Suppressor macrophage (primary cell): ENCODE measurements around the gene SKI.
A peak's percentile ranks its signal among the peaks of the same experiment; 100 is the strongest.
"Not testable (repeated sequence)": the region's sequence is repeated elsewhere in the genome, so short reads cannot be mapped to it uniquely, and the experiment has no call there.

Source experiments
- DNase-seq, 4 experiments: peaks; one replicate each; pipeline ENCODE4 v3.0.0-alpha.2; 2020 to 2022

The SKI gene

GRCh38 chr1:2278591-2279209 lies 50.6 kb downstream of the SKI start:
- no peak for DNase-seq

GRCh38 chr1:2279210-2279639 lies 51.1 kb downstream of the SKI start:
- DNase-seq: no peak

- DNase-seq: no peak
Measured at GRCh38 chr1:2279817-2280216, 51.7 kb downstream of the SKI start.

- no peak for DNase-seq
Measured at GRCh38 chr1:2282556-2283270, 54.6 kb downstream of the SKI start.

GRCh38 chr1:2283371-2283990 lies 55.4 kb downstream of the SKI start:
- no peak for DNase-seq

- no peak for DNase-seq
Measured at GRCh38 chr1:2283991-2284895, 56.1 kb downstream of the SKI start.

- DNase-seq: no peak
Measured at GRCh38 chr1:2284932-2285331, 56.8 kb downstream of the SKI start.

GRCh38 chr1:2286923-2287322 lies 58.8 kb downstream of the SKI start:
- no peak for DNase-seq

- DNase-seq: no peak
Measured at GRCh38 chr1:2287649-2288048, 59.5 kb downstream of the SKI start.

GRCh38 chr1:2288311-2288710 lies 60.2 kb downstream of the SKI start:
- DNase-seq: no peak

GRCh38 chr1:2288816-2289536 lies 60.9 kb downstream of the SKI start:
- DNase-seq: no peak

GRCh38 chr1:2289607-2290006 lies 61.5 kb downstream of the SKI start:
- DNase-seq: no peak

GRCh38 chr1:2290171-2290578 lies 62.1 kb downstream of the SKI start:
- DNase-seq: no peak

GRCh38 chr1:2290595-2291510 lies 62.7 kb downstream of the SKI start:
- peak; percentile 91 to 96 (median 94) for DNase-seq

GRCh38 chr1:2291577-2291976 lies 63.5 kb downstream of the SKI start:
- no peak for DNase-seq

GRCh38 chr1:2292725-2293450 lies 64.8 kb downstream of the SKI start:
- no peak for DNase-seq

- DNase-seq: no peak
Measured at GRCh38 chr1:2294033-2294724, 66.1 kb downstream of the SKI start.

- DNase-seq: no peak
Measured at GRCh38 chr1:2294725-2295078, 66.6 kb downstream of the SKI start.

- DNase-seq: no peak
Measured at GRCh38 chr1:2295526-2295925, 67.4 kb downstream of the SKI start.

- not testable (repeated sequence) for DNase-seq
Measured at GRCh38 chr1:2296211-2296610, 68.1 kb downstream of the SKI start.
